ENCODE measurements around the gene IL22RA2.

IL22RA2 gene

DNA sequence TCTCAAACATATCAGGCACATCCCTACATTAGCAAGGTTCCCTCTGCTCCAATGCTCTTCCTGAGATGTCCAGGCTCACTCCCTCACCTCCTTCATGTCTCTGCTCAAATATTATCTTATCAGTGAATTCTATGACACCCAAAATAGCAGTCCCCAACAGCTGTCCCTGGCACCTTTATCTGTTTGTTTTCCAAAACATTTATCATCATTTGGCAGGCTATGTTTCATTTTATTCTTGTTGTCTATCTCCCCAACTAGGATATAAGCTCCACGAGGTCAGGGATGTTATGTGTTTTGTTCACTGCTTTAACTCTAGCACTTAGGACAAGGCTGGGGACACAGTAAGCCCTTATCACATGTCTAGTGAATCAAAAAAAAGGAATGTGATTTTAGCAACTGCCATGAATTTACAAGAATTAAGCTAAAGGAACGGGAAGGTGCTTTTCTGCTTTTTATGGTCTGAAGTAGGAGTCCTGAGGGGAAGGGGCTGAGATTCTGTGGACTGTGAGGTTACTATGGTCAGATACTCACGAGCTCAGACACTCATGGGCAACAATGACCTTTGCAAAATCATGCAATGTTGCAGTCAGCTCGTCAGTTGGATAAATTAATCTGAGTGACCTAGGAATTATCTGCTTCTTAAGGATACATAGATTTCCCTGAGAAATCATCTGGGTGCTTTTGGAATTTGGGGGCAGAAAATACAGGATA is 1.9 kb upstream of the IL22RA2 start:
- DNase-seq, result no peak
- no peaks in the 10 kb centered on the region for H3K36me3 Mint-ChIP-seq (ENCODE audit: low read depth)
- no peak overlapping the region for H3K4me3 Mint-ChIP-seq
- H3K27me3 Mint-ChIP-seq (ENCODE audit: low read depth, poor library complexity), result peaks cover 4% of the 10 kb centered on the region
- H3K4me1 Mint-ChIP-seq, result peaks cover 5% of the 10 kb centered on the region
- TF ChIP-seq CTCF (IDR thresholded peaks at IDR 0.05), result no peak
- no peak overlapping the region for H3K27ac Mint-ChIP-seq
- H3K9me3 Mint-ChIP-seq, result peaks cover 13% of the 10 kb centered on the region

DNA sequence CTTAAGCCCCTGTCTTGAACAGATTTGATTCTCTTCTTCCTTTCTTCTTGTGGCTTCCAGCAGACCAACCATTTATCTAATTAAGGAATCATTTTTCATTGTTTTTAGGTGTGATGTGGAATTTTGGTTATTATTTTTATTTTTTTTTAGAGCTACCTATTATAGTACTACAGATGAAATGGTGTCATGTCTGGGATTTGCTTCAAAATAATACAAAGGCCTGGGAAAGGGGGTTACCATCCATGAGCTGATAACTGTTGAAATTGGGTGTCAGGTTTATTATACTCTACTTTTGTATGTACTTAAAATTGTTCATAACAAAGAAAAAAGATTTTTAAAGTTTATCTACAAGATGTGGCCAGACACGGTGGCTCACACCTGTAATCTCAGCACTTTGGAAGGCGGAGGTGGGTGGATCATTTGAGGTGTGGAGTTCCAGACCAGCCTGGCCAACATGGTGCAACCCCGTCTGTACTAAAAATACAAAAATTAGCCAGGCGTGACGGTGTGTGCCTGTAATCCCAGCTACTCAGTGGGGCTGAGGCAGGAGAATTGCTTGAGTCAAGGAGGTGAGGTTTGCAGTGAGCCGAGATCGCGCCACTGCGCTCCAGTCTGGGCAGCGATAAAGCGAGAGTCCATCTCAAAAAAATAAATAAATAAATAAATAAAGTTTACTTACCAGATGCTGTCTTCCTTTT is 561 bp downstream of the IL22RA2 start:
- no peak for DNase-seq
- TF ChIP-seq CTCF (IDR thresholded peaks at IDR 0.05), result no peak
- H3K27me3 Mint-ChIP-seq (ENCODE audit: low read depth, poor library complexity), result peaks cover 11% of the 10 kb centered on the region
- H3K4me1 Mint-ChIP-seq, result peaks cover 5% of the 10 kb centered on the region
- no peaks in the 10 kb centered on the region for H3K36me3 Mint-ChIP-seq (ENCODE audit: low read depth)
- H3K27ac Mint-ChIP-seq, result no peak overlapping the region
- no peak overlapping the region for H3K4me3 Mint-ChIP-seq
- peaks cover 5% of the 10 kb centered on the region for H3K9me3 Mint-ChIP-seq

GRCh38 chr6:137171824-137172733 is 1.4 kb downstream of the IL22RA2 start:
- H3K4me3 Mint-ChIP-seq, result no peak overlapping the region
- H3K9me3 Mint-ChIP-seq, result peaks cover 10% of the 10 kb centered on the region
- peaks cover 5% of the 10 kb centered on the region for H3K4me1 Mint-ChIP-seq
- no peak overlapping the region for H3K27ac Mint-ChIP-seq
- no peaks in the 10 kb centered on the region for H3K36me3 Mint-ChIP-seq (ENCODE audit: low read depth)
- peaks cover 11% of the 10 kb centered on the region for H3K27me3 Mint-ChIP-seq (ENCODE audit: low read depth, poor library complexity)
- DNase-seq, result no peak
- TF ChIP-seq CTCF (IDR thresholded peaks at IDR 0.05), result no peak

DNA sequence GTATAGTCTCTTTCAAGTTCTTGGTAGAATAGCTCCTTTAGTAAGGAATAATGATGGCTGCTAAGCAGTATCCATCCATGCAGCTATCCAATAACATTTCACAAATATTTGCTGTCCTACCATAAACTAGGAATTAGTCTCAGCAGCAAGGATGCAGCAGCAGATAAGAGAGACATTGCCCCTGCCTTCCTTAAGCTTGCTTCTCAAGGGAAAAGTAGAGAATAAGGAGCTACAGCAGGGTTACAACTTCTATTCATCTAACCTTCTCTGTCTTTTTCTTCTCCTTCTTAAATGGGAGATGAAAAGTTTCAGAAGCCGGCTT is 2.4 kb downstream of the IL22RA2 start:
- no peak for DNase-seq
- peaks cover 14% of the 10 kb centered on the region for H3K9me3 Mint-ChIP-seq
- TF ChIP-seq CTCF (IDR thresholded peaks at IDR 0.05), result no peak
- no peaks in the 10 kb centered on the region for H3K36me3 Mint-ChIP-seq (ENCODE audit: low read depth)
- no peak overlapping the region for H3K4me3 Mint-ChIP-seq
- no peak overlapping the region for H3K27ac Mint-ChIP-seq
- peaks cover 5% of the 10 kb centered on the region for H3K4me1 Mint-ChIP-seq
- peaks cover 11% of the 10 kb centered on the region for H3K27me3 Mint-ChIP-seq (ENCODE audit: low read depth, poor library complexity)

DNA sequence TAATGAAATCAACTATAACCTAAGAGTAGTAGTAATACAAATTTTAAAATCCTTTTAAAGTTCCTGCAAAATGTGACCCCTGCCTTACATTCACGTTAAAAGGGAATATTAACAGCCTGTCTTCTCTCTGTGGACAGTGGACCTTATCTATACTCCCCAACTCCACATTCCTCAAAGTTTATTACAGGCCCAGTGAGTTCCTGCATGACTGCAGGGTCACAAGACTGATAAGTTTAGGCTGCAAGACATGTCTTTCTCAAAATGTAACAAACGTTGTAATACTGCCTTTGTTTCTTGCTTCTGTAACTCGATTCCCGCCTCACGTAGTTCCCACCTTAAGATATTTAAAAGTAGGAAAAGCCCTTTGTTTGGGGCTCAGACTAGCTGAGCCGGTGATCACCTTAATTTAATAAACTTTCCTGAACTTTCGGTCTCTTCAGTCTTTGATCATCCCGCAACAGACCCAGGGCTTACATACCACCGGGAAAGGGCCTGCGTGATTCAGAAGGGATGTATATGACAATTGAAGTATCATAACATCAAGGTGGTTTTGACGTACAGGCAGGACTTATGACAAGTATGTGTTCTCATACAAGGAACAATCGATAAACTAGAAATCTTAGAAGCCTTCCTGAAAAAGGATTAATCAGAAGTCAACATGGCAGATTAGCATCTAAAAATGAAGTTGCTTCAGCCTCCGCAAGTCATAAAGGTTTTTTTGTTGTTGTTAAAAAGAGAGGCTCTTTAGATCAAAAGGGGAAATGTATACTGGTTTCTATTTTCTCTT is 3.0 kb downstream of the IL22RA2 start:
- H3K27me3 Mint-ChIP-seq (ENCODE audit: low read depth, poor library complexity), result peaks cover 11% of the 10 kb centered on the region
- H3K4me1 Mint-ChIP-seq, result peaks cover 5% of the 10 kb centered on the region
- no peak for TF ChIP-seq CTCF (IDR thresholded peaks at IDR 0.05)
- no peaks in the 10 kb centered on the region for H3K36me3 Mint-ChIP-seq (ENCODE audit: low read depth)
- no peak overlapping the region for H3K27ac Mint-ChIP-seq
- H3K9me3 Mint-ChIP-seq, result peaks cover 16% of the 10 kb centered on the region
- no peak overlapping the region for H3K4me3 Mint-ChIP-seq
- no peak for DNase-seq

All from nephron progenitor cell (in vitro differentiated cells).